Effector memory CD4-positive, alpha-beta T cell (primary cell): Measurements from ENCODE around the gene ATF6.

Source experiments
- DNase-seq, 3 donors: peaks; one replicate each; pipeline ENCODE4 v3.0.0-alpha.2; 2020
- H3K27ac ChIP-seq: 2 replicates; pipeline ENCODE4 v1.7.0; 2013; ENCODE audit warnings: mild to moderate bottlenecking, low read length, moderate library complexity; ENCODE audit not compliant: insufficient read depth, poor library complexity, severe bottlenecking
- H3K27me3 ChIP-seq: replicated peaks from 2 replicates; pipeline ENCODE4 v1.7.0; 2013; ENCODE audit warnings: mild to moderate bottlenecking, low read length; ENCODE audit not compliant: insufficient read depth, control insufficient read depth, poor library complexity, severe bottlenecking
- H3K36me3 ChIP-seq: 2 replicates; pipeline ENCODE4 v1.7.0; 2013; ENCODE audit warnings: mild to moderate bottlenecking, low read length, moderate library complexity; ENCODE audit not compliant: control insufficient read depth, insufficient read depth
- H3K4me1 ChIP-seq: 2 replicates; pipeline ENCODE4 v1.7.0; 2013; ENCODE audit warnings: low read length, mild to moderate bottlenecking; ENCODE audit not compliant: control insufficient read depth, insufficient read depth, poor library complexity, severe bottlenecking
- H3K4me3 ChIP-seq: 2 replicates; pipeline ENCODE4 v1.7.0; 2013; ENCODE audit warnings: low read length, low read depth, mild to moderate bottlenecking; ENCODE audit not compliant: insufficient read depth, poor library complexity, severe bottlenecking
- H3K9me3 ChIP-seq: 2 replicates; pipeline ENCODE4 v1.7.0; 2013; ENCODE audit warnings: mild to moderate bottlenecking, low read length, moderate library complexity; ENCODE audit not compliant: control insufficient read depth

The ATF6 gene

GRCh38 chr1:161983725-161984124 lies 217.6 kb downstream of the ATF6 start:
- no peak overlapping the region for H3K27ac ChIP-seq
- H3K9me3 ChIP-seq = no peaks in the 10 kb centered on the region
- no peaks in the 10 kb centered on the region for H3K27me3 ChIP-seq
- no peak overlapping the region for H3K4me3 ChIP-seq
- H3K36me3 ChIP-seq = no peaks in the 10 kb centered on the region
- H3K4me1 ChIP-seq = no peaks in the 10 kb centered on the region
- no peak for DNase-seq

- H3K36me3 ChIP-seq = no peaks in the 10 kb centered on the region
- H3K27ac ChIP-seq = no peak overlapping the region
- no peaks in the 10 kb centered on the region for H3K4me1 ChIP-seq
- no peaks in the 10 kb centered on the region for H3K9me3 ChIP-seq
- DNase-seq = no peak
- peaks cover 3% of the 10 kb centered on the region for H3K27me3 ChIP-seq
- no peak overlapping the region for H3K4me3 ChIP-seq
Observed at GRCh38 chr1:161985301-161985822, 219.2 kb downstream of the ATF6 start.

GRCh38 chr1:161986328-161986727 lies 220.2 kb downstream of the ATF6 start:
- Histone ChIP-seq H3K27ac (no peak overlapping the region), H3K36me3 (no peaks in the 10 kb centered on the region), H3K4me3 (no peak overlapping the region), H3K9me3 (no peaks in the 10 kb centered on the region), H3K4me1 (no peaks in the 10 kb centered on the region), H3K27me3 (peaks cover 3% of the 10 kb centered on the region)
- no peak for DNase-seq

- Histone ChIP-seq H3K27me3 (peaks cover 3% of the 10 kb centered on the region), H3K4me3 (no peak overlapping the region), H3K9me3 (no peaks in the 10 kb centered on the region), H3K4me1 (no peaks in the 10 kb centered on the region), H3K36me3 (no peaks in the 10 kb centered on the region), H3K27ac (no peak overlapping the region)
- DNase-seq = no peak
Observed at GRCh38 chr1:161987303-161987702, 221.2 kb downstream of the ATF6 start.

GRCh38 chr1:161987872-161988271 lies 221.8 kb downstream of the ATF6 start:
- no peak for DNase-seq

GRCh38 chr1:161988413-161988812 lies 222.3 kb downstream of the ATF6 start:
- Histone ChIP-seq H3K4me1 (no peaks in the 10 kb centered on the region), H3K9me3 (no peaks in the 10 kb centered on the region), H3K27me3 (peaks cover 3% of the 10 kb centered on the region), H3K36me3 (no peaks in the 10 kb centered on the region), H3K4me3 (no peak overlapping the region), H3K27ac (no peak overlapping the region)
- no peak for DNase-seq

More at GRCh38 chr1:161987872-161988271, 221.8 kb downstream of the ATF6 start:
- Histone ChIP-seq H3K27ac (no peak overlapping the region), H3K9me3 (no peaks in the 10 kb centered on the region), H3K36me3 (no peaks in the 10 kb centered on the region), H3K27me3 (peaks cover 3% of the 10 kb centered on the region), H3K4me1 (no peaks in the 10 kb centered on the region), H3K4me3 (no peak overlapping the region)

GRCh38 chr1:161989108-161989507 lies 223.0 kb downstream of the ATF6 start:
- no peak overlapping the region for H3K4me3 ChIP-seq
- no peak overlapping the region for H3K27ac ChIP-seq
- peaks cover 3% of the 10 kb centered on the region for H3K27me3 ChIP-seq
- H3K4me1 ChIP-seq = no peaks in the 10 kb centered on the region
- no peak for DNase-seq
- no peaks in the 10 kb centered on the region for H3K36me3 ChIP-seq
- H3K9me3 ChIP-seq = no peaks in the 10 kb centered on the region

GRCh38 chr1:161989786-161990185 lies 223.7 kb downstream of the ATF6 start:
- DNase-seq = no peak
- no peaks in the 10 kb centered on the region for H3K4me1 ChIP-seq
- no peak overlapping the region for H3K4me3 ChIP-seq
- peaks cover 3% of the 10 kb centered on the region for H3K27me3 ChIP-seq
- H3K27ac ChIP-seq = no peak overlapping the region
- H3K9me3 ChIP-seq = no peaks in the 10 kb centered on the region
- no peaks in the 10 kb centered on the region for H3K36me3 ChIP-seq

GRCh38 chr1:161993576-161993975 lies 227.5 kb downstream of the ATF6 start:
- Histone ChIP-seq H3K4me1 (no peaks in the 10 kb centered on the region), H3K4me3 (no peak overlapping the region), H3K36me3 (no peaks in the 10 kb centered on the region), H3K9me3 (no peaks in the 10 kb centered on the region), H3K27me3 (peaks cover 3% of the 10 kb centered on the region), H3K27ac (no peak overlapping the region)
- no peak for DNase-seq

GRCh38 chr1:161994175-161994668 lies 228.1 kb downstream of the ATF6 start:
- Histone ChIP-seq H3K27me3 (peaks cover 1% of the 10 kb centered on the region), H3K4me1 (no peaks in the 10 kb centered on the region), H3K27ac (no peak overlapping the region), H3K36me3 (no peaks in the 10 kb centered on the region), H3K4me3 (no peak overlapping the region), H3K9me3 (no peaks in the 10 kb centered on the region)
- no peak for DNase-seq
